Measurements from ENCODE around the gene MINAR1.

Gene MINAR1

DNA sequence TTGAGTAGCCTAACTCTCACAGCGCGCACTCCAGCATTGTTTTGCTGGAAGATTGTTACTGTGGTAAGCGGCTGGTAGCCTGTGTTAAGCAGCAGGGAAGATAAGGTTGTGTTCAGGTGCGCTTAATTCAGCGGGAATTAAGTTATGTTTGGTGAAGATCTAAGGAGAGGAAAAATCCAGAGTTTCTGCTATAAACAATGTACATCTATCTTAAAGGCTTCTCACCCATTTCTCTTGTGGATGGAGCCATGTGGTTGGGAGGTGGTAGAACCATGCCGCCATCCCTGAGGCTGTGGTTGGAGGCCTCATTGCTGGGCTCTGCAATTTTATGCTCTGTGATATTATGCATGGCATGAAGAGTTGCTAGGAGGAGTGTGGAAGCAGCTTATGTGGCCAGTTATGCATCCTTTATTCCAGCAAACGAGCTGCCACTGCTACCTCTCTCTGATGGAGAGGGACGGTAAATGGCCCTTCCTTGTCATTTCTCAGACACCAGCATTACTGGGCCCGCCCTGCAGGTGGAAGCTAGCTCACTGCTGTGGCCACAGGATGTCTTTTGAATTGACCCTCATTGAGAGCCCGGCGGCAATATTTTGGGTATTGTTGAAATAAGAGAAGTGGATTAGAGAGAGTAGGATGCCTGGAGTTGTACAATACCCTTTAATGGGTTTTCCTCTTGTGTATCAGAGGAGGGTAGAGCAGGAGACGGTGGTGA lies 1.3 kb downstream of the MINAR1 start:
- FAIRE-seq = no peak

DNA sequence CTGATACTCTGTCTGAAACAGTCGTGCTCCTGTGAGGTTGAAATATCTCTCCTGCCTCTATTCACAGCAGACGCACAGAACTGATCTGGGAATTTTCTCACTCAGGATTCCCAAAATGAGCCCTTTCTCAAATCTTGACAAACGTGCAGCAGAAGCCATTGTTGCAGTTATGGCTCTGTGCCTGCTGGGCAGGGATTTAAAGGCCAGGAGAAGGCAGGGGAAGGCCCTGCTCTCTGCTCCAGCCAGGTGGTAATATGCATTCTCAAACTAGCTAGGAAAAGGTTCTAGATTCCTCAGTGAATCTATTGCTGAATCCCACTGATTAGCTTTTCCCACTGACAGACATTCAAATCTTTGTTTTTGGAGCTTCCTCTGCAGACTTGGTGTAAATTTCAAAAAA lies 2.2 kb downstream of the MINAR1 start:
- FAIRE-seq = no peak

DNA sequence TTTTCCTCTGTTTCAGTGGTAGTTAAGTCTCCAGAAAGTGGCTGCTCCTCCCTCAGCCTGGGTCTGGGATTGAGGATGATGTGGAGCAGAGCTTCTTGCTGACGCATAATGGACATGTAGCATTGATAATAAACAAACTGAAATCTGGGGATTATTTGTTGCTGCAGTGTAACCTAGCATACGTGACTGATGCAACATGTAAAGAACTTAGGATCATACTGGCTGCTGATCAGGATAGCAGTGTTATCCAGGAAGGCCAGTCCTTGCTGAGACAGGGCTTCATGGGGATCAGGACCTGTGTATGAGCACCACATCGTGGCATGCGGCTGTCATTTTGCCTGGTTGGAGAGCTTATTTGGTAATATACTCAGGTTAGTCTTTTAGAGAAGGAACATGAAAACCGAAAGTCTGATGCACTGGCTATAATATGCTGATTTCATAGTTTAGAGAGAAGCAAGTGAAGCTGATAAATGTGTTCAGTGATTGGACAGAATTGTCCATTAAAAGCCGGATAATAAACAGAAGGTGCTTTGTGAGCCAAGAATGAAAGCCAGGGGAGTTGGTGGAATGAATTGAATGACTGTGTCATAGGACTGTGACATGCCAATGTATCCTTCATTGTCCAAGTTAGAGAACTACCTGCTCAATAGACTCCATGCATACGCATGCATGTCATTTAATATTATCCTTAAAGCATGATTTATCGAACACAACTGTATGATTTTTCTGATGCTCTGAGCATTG lies 4.1 kb downstream of the MINAR1 start:
- FAIRE-seq = no peak

DNA sequence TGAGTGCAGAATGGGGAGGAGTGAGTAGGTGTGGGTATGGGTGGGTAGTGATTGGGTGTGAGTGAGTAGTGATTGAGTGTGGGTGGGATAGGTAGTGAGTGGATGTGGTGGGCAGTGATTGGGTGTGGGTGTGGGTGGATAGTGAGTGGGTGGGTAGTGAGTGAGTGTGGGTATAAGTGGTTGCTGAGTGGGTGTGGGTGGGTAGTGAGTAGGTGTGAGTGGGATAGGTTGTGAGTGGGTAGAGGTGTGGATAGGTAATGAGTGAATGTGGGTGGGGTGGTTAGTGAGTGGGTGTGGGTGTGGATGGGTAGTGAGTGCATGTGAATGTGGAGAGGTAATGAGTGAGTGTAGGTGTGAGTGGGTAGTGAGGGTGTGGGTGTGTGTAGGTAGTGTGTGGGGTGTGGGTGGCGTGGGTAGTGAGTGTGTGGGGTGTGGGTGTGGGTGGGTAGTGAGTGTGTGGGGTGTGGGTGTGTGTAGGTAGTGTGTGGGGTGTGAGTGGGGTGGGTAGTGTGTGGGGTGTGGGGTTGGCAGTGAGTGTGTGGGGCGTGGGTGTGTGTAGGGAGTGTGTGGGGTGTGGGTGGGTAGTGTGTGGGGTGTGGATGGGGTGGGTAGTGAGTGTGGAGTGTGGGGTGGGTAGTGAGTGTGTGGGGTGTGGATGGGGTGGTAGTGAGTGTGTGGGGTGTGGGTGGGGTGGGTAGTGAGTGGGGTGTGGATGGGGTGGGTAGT lies 5.3 kb downstream of the MINAR1 start:
- no peak for FAIRE-seq

DNA sequence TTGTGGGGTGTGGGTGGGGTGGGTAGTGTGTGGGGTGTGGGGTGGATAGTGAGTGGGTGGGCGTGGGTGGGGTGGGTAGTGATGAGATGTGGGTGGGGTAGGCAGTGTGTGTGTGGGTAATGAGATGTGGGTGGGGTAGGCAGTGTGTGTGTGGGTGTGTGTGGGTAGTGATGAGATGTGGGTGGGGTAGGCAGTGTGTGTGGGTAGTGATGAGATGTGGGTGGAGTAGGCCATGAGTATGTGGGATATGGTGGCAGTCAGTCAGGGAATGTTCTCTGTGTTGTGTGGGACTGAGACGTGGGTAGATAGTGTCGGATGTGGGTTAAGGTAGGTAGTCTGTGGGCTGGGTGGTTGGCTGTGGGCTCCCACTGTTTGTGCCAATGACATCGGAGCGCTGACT lies 7.1 kb downstream of the MINAR1 start:
- no peak for FAIRE-seq

DNA sequence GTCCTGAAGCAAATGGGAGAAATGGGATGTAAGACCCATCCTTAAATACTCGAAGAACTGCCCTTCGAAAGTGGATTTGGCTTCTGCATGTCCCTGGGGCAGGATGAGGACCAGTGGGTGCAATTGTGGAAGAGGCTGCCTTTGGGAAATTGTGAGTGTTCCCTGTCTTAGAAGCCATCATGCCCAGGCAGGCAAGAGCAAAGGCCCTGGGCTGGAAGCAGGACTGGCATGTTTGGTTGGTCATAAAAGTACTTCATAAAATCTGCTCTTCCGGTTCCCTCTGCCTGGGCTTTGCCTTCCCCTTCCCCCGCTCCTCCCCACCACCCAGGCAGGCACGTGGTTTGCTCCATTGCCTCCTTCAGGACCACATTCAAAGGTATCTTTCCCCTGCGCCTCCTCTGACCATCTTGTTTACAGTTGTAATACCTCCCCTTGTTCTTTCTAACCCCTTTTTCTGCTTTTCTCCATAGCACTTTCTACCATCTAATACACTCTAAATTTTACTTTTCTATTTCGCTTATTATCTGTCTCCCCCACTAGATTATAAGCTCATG lies 8.3 kb downstream of the MINAR1 start:
- no peak for FAIRE-seq

DNA sequence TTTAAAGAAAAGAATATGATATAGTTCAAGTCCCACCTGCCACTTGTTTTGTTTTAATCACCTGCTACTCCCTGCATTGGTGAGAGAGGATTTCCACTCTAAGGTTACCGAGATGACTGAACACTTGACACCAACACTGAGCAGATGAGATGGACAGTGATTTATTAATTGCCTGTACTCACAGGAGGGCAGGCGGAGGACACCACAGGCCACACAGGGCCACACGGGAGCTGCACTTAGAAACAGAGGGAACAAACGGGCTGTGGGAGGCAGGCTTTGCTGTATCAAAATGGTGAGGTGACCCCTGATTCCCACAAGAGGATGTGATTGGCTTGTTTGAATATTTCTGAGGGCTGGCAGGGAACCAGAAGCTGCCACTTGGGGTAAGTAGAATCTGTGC lies 10.8 kb downstream of the MINAR1 start:
- FAIRE-seq = no peak

DNA sequence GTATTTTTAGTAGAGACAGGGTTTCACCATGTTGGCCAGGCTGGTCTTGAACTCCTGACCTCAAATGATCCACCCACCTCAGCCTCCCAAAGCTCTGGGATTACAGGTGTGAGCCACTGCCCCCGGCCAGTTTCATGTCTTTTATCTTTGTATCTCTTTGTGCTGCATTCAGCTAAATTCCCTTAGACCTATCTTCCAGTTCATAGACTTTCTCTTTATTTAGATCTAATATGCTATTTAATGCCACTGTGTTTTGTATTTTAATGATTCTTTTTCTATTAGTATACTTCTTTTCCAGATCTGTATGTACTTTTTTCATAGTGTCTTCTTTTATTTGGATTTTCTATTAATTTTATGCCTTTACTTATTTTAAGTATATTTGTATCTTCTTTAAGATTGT lies 14.9 kb downstream of the MINAR1 start:
- FAIRE-seq = no peak

DNA sequence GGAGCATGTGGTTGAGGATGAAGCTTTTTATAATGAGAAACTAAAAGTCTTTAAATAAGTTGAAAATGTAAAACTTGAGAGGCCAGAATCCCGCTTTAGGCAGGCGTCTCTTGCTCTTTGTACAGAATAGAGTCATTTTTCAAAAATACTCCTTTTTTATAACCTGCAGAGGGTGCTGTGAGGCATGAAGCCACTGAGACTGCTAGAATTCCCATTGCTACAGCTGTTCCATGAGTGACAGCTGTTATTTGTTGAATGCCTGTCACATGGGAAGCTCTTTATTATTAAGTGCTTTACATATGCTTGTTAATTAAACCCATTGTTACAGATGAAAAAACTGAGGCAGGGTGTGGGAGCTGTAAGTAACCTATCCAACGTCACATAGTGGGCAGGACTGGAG lies 18.5 kb downstream of the MINAR1 start:
- no peak for FAIRE-seq

DNA sequence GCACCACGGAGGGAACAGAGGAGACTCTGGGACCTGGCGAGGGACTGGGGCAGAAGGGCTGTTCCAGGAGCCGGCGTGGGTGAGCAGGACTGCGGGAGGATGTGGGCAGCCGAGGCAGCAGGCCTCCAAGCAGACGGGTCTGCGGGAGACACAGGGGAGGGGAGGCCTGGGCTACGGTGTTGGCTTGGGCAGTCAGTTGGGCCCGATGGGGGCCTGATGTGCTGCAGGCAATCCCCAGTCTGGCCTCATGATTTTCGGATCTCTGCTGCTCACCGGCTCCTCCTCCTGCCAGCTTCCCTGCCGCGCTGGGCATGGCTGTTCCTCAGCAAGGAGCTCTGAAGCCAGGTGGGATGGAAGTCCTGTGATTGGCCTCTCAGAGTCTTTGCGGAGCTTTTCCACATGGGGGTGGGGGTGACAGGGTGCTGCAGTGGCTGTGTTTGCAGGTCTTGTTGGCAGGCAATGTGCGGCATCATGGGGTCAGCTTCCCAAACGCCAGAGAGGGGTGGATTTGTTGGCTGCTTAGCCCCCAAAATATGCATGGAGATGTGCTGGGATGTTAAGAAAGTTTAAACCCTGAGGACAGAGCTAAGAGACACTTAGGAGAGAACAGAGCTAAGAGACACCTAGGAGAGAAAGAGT lies 19.3 kb downstream of the MINAR1 start:
- no peak for FAIRE-seq

DNA sequence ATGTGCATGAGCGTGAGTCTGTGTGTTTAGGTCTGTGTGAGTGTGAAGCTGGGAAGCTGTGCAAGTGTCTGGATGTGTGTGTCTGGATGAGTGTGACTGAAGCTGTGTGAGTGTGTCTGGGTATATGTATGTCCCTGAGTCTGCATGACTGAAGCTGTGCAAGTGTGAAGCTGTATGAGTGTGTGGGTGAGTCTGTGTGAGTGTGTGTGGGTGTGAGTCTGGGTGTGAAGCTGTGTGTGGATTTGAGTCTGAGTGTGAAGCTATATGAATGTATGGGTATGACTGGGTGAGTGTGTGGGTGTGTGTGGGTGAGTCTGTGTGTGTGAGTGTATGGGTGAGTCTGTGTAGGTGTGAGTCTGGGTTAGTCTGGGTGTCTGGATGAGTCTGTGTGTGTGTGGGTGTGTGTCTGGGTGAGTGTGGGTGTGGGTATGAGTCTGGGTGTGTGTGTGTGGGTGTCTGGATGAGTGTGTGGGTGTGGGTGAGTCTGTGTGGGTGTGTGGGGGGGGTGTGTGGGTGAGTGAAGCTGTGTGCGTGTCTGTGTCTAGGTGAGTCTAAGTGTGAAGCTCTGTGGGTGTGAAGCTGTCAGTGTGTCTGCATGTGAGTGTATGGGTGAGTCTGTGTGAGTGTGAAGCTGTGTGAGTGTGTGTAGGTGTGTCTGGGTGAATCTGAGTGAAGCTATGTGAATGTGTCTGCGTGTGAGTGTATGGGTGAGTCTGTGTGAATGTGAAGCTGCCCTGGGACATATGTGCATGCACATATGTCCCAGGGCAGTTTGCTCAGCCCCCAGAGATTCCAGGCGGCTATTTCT lies 20.3 kb downstream of the MINAR1 start:
- no peak for FAIRE-seq

DNA sequence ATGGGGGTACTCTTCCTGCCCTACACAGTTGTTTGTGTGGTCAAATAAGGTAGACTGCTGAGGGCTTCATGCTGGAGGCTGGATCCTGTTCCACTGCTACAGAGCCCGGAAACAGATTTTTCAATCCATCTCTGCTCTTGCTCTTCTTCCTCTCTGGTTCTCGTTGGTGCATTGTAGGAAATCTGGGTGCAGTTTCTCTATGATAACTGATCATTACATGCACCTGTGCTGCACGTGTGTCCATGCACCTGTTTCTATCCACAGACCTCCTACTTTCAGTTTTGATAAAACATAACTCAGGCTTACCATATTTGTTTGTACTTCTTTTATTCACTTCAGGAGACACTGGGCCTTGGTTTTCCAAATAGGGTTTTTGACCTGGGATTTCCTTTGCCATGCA lies 21.3 kb downstream of the MINAR1 start:
- no peak for FAIRE-seq

DNA sequence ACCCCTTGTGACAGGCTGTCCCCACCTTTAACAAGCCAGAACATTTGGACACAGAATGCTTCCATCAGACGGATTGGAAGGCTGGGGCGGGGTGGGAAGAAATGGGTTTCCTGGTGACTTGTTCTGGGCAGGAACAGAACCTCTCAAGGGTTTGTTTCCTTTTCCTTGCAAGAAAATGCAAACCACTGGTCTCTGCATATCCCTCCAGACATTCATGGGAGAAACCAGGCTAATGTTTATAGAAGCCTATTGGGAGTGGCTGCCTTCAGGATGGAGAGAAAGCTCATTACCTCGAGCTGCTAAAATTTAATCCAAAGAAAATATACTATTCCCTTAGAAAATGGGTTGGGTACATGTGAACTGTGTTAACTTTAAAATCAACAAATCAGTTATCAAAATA lies 21.9 kb downstream of the MINAR1 start:
- FAIRE-seq = no peak

DNA sequence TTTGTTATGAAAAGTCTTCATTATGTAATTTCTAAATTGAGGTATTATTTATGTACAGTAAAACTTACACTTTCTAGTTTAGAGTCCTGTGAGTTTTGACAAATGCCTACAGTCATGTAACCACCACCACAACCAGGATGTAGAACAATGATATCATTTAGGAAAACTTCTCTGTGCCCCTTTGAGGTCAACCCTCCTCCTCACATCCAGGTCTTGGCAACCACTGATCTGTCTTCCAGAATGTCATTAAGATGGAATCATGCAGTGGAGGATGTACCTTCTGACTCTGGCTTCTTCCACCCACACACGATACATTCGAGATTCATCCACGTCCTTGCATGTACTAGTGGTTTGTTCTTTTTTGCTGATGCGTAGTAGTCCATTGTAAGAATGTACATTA lies 23.2 kb downstream of the MINAR1 start:
- FAIRE-seq = no peak

DNA sequence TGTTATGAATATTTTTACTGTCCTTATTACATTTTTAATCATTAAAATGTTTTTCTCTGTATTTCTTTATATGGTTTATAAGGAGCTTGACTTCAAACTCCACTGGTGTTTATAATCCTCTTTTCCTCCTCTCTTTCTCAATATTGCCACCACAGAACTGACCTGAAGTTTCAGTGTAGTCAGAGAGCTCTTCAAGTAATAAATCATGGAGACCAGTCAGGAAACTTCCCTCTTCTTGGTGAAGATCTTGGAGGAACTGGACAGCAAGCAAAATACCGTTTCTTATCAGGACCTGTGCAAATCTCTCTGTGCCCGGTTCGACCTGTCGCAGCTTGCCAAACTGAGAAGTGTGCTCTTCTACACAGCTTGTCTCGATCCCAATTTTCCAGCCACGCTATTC lies 23.8 kb downstream of the MINAR1 start:
- no peak for FAIRE-seq

DNA sequence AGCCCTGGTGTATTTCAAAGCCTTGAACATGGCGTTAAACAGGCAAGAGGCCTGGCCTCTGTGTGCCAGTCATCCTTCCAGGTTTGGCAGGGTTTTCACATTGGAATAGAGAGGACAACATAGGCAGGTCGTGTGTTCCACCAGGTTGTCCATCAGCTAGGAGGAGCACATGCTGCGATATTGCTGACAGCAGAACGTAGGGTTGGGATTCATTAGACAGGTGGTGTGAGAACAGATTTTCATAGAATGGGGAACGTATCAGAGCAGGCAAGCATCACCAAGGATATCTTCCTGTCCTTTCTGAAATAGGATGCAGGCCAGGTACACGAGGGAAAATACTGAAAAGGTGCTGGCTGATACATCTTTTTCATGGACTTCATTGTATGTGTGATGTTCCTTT lies 26.4 kb downstream of the MINAR1 start:
- FAIRE-seq = no peak

DNA sequence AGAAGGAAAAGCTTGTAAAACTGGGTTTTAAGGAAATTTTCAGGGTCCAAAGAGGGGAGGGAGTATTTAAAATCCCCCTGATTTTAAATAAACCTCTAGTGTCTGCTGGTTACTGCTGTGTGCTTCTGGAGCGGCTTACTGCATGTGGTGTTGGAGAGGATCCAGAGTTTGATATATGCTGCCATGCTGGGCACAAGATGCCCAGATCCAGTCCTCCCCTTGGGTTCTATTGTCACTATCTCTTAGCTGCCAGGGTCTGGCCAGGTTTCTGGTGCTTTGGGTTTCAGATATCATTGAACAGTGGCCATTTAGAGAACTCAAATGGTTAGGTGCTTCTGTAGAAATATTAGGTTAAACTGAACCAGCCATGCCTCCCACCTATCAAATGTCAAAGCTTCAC lies 27.5 kb downstream of the MINAR1 start:
- FAIRE-seq = no peak

DNA sequence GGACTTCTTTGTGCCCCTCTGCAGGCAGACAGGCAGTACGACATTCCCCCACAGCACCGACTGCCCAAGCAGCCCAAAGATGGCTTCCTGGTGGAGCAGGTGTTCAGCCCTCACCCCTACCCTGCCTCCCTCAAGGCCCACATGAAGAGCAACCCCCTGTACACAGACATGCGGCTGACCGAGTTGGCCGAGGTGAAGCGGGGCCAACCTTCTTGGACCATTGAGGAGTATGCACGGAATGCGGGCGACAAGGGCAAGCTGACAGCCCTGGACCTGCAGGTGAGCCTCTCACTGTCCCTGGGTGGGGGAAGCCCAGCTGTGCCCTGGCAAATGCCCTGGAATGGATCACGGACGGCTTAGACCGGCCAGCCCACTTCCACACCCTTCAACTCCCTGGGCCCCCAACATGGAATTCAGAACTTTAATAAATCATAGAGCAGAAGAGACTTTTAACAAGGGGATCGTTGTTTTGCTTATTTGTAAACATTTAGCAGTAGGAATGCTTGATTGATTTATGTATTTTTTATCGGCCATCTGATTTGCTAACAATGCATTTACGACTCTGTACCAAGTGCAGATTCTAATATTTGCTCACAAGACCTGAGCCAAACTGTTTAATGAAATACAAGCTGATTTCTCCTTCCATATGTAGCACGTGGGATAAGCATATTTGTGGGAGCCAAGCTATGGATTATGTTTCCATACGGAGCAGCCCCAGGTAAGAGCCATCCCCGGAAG lies 31.1 kb downstream of the MINAR1 start:
- no peak for FAIRE-seq

DNA sequence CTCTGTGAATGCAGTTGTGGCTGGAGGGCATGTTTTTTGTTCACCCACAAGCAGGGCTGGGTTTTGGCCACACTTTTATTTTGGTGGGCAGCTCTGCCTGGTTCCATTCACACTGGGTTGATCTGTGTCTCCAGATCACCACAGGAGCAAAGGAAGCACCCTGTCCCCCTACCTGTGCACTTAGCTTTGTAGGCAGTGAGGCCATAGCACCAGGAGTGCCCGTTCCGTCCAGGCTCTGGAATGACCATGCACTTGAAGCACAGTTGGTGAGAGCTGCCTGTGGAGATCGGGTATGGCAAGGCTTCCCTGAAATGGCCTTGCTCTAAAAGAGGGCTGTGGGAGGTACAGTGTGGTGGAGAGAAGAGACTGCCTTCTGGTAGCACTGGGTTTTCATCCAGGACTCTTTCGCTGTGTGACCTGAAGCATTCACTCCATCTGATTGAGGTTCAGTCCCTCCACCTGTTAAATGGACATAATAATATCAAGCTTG lies 31.7 kb downstream of the MINAR1 start:
- FAIRE-seq = no peak

DNA sequence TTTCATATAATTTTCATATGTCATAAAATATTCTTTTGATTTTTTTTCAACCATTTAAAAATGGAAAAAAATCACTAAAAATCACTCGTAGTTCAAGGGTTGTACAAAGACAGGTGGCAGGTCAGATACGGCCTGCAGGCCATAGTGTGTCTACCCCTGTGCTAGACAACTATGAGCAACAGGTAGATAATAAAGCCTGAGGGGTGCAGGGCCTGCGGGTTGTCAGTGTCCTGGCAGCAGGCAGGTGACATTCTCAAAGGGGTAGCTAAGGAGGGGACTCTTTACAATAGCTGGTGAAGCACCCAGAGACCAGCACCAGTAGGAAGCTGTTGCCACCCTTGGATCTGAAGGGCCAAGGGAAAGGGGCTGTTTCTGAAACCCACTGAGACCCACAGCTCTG lies 34.4 kb downstream of the MINAR1 start:
- FAIRE-seq = no peak

DNA sequence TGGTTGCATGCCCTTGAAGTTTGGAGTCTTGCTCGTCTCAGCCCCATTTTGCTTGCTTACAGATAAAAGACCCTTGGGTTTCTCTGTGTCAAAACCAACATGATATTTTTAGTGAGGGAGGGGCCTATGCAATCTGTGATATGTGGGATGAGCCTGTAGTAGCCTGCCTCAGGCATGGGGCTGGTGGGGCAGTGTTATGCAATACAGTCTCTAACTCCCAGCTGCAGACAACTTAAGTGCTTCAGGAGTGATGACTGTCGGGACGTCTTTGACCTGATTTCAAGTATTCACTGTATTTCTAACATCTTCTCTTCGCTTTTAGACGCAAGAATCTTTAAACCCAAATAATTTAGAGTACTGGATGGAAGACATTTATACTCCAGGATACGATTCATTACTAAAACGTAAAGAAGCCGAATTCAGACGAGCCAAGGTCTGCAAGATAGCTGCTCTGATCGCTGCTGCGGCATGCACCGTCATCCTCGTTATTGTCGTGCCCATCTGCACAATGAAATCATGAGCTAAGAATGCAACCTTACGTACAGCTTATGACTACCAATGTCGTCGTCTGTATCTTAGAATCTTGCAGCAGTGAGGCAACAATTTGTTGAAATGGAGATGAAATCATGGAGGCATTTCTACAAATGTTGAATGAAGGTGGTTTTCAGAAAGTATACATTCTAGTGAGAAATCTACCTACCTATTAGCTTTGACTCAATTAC lies 35.9 kb downstream of the MINAR1 start:
- FAIRE-seq = no peak

Data from endometrium (tissue), 2 donors.